ENCODE measurements around the gene FARP1. TPM values are rescaled to one million over a fixed set of nuclear protein-coding genes. Genes with fewer than 3 reads are reported as not detected.

FARP1 gene
- total RNA-seq, 2 donors from 2014 or later: 89.5 to 93.6 TPM

DNA sequence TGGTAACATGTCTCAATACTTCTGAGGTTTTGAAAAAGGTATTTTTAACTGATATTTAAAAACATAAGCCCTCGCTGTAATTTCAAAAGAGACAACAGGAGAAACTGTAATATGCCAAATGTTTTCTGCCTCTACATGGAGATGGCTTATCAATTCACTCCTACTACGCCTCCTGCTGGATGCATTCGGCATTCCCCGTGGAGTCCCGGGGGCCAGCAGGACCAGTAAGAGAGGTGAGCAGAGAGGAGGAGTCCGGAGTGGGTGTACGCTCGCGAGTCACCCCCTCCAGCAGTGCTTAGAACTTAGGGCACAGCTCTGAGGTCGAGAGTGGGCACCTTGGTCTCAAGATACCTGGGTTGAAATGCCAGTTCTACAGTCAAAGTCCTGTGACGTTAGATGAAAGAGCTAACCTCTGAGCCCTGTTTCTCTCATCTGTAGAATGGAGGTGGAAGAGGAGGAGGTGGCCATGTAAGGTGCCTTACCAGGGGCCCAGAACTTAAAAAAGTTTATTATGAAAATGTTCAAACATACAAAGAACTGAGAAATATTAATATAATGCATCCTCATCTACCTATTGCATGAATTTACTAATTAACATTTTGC, 323.8 kb downstream of the FARP1 start:
- DNase-seq (peak in 2 of 4 donors; percentile 49 to 54), ATAC-seq (peak; percentile 42)
- peaks cover 37% of the 10 kb centered on the region for H3K4me1 ChIP-seq
- intact Hi-C loops (cut with DNase I): no loop called here
- WGBS, 2 donors: 58 to 59% methylated on average over 9 to 11 of the region's 11 CpGs
- H3K9me3 ChIP-seq: no peaks in the 10 kb centered on the region
- H3K4me3 ChIP-seq: no peak overlapping the region
- TF ChIP-seq, protein P1, sequence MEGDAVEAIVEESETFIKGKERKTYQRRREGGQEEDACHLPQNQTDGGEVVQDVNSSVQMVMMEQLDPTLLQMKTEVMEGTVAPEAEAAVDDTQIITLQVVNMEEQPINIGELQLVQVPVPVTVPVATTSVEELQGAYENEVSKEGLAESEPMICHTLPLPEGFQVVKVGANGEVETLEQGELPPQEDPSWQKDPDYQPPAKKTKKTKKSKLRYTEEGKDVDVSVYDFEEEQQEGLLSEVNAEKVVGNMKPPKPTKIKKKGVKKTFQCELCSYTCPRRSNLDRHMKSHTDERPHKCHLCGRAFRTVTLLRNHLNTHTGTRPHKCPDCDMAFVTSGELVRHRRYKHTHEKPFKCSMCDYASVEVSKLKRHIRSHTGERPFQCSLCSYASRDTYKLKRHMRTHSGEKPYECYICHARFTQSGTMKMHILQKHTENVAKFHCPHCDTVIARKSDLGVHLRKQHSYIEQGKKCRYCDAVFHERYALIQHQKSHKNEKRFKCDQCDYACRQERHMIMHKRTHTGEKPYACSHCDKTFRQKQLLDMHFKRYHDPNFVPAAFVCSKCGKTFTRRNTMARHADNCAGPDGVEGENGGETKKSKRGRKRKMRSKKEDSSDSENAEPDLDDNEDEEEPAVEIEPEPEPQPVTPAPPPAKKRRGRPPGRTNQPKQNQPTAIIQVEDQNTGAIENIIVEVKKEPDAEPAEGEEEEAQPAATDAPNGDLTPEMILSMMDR (IDR thresholded peaks at IDR 0.05): peak in 6 of 7 experiments; percentile 13 to 42 (median 34)
- TF ChIP-seq POLR2A (IDR thresholded peaks at IDR 0.05): no peak
- H3K36me3 ChIP-seq (replicated peaks in 1 of 2; ENCODE audit: insufficient read depth in 1 of 2, low read depth in 2 of 2): peaks cover 0 to 2% of the 10 kb centered on the region in 2 donors
- peak overlapping the region in 3 of 4 donors; percentile 46 to 58 (median 57) for H3K27ac ChIP-seq
- no peaks in the 10 kb centered on the region for H3K27me3 ChIP-seq

DNA sequence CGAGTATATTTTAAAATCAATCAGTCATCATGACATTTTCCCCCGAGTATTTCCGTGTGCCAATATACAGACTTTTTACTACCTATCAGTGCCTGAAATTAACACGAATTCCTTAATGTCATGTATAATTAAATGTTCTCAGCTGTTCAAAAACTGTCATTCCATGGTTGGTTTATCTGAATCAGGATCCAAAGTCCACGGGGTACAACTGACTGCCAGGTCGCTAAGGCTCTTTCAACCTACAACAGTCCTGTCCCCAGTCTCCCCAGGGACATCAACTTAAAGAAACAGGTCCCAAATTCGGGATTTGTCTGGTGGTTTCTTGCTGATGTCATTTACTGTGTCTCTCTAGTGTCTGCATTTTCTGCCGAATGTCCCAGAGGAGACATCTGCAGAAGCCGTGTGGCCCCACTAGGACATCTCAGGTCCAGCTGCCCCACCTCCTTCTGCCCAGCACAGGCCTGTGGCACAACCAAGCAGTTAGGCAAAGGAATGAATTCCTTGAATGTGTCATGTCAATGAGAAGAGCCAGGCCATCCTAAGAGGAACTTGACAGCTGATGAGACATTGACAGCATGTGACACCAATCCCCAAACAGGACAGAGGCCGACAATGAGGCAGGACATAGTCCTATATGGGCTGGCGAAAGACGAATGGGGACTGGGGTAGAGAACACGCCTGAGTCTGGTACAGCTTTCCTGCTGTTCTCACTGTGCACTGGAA, 324.5 kb downstream of the FARP1 start:
- no peaks in the 10 kb centered on the region for H3K27me3 ChIP-seq
- DNase-seq (peak in 1 of 4 donors; percentile 45), ATAC-seq (peak; percentile 78)
- H3K27ac ChIP-seq: peak overlapping the region; percentile 12 to 58 (median 54)
- 43 to 44% methylated on average over 13 of the region's 13 CpGs for WGBS, 2 donors
- peaks cover 0 to 2% of the 10 kb centered on the region in 2 donors for H3K36me3 ChIP-seq (replicated peaks in 1 of 2; ENCODE audit: insufficient read depth in 1 of 2, low read depth in 2 of 2)
- no peak overlapping the region for H3K4me3 ChIP-seq
- H3K9me3 ChIP-seq: no peaks in the 10 kb centered on the region
- no peak for TF ChIP-seq POLR2A (IDR thresholded peaks at IDR 0.05)
- TF ChIP-seq, protein P1 (IDR thresholded peaks at IDR 0.05): no peak
- intact Hi-C loops (cut with DNase I): no loop called here
- H3K4me1 ChIP-seq: peaks cover 37% of the 10 kb centered on the region

DNA sequence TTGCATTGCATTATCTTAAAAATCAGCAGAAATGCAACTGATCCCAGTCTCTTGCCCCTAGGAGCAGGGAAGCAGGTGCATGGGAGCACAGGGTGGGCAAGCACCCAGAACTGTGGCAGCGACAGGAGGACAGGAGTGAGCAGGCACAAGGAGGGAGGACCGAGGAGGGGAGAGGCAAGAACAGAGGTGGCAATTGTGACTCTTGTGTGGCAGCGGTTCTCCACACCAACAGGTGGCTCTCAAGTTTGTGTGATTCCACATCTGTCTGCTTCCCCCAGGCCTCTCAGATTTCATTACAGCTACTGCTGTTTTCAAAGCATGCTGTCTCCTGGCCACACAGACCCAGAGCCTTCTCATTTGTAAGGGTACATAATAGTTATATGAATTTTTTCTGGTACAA, 325.5 kb downstream of the FARP1 start:
- TF ChIP-seq, protein P1 (IDR thresholded peaks at IDR 0.05): peak in 1 of 7 experiments; percentile 35
- TF ChIP-seq POLR2A (IDR thresholded peaks at IDR 0.05): no peak
- ATAC-seq (no peak), DNase-seq (peak in 1 of 4 donors; percentile 34)
- intact Hi-C loops (cut with DNase I): no loop called here
- H3K36me3 ChIP-seq (replicated peaks in 1 of 2; ENCODE audit: insufficient read depth in 1 of 2, low read depth in 2 of 2): no peaks in the 10 kb centered on the region
- H3K27me3 ChIP-seq: no peaks in the 10 kb centered on the region
- no peaks in the 10 kb centered on the region for H3K9me3 ChIP-seq
- WGBS, 2 donors: 53 to 60% methylated on average over 3 of the region's 3 CpGs
- H3K4me3 ChIP-seq: no peak overlapping the region
- H3K27ac ChIP-seq: peak overlapping the region in 2 of 4 donors; percentile 51 to 58
- peaks cover 40% of the 10 kb centered on the region for H3K4me1 ChIP-seq

DNA sequence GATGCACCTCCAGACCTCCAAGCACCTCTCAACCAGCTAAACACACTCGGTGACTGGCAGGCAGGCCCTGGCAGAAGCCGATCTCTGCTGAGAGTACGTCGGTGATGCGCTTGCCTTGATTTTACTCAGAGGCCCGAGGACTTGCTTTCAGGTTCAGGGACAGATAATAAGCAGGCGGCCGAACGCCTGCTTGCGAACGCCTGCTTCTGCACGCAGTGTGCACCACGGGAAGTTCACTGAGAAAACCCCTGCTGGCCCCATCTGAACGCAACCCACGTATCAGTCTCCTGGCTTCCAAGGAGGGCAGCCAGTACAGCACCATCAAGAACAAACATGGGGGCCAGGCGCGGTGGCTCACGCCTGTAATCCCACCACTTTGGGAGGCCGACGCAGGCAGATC, 326.0 kb downstream of the FARP1 start:
- WGBS, 2 donors: 40 to 90% methylated on average over 1 to 20 of the region's 20 CpGs
- DNase-seq: no peak
- peak overlapping the region in 1 of 4 donors; percentile 58 for H3K27ac ChIP-seq

More for the DNA sequence above, 326.0 kb downstream of the FARP1 start:
- intact Hi-C loops (cut with DNase I): no loop called here
- no peak for ATAC-seq
- no peaks in the 10 kb centered on the region for H3K27me3 ChIP-seq
- H3K4me1 ChIP-seq: peaks cover 46% of the 10 kb centered on the region
- TF ChIP-seq POLR2A (IDR thresholded peaks at IDR 0.05): no peak
- TF ChIP-seq, protein P1 (IDR thresholded peaks at IDR 0.05): no peak
- H3K36me3 ChIP-seq (replicated peaks in 1 of 2; ENCODE audit: insufficient read depth in 1 of 2, low read depth in 2 of 2): no peaks in the 10 kb centered on the region
- H3K9me3 ChIP-seq: no peaks in the 10 kb centered on the region
- no peak overlapping the region for H3K4me3 ChIP-seq

All from body of pancreas (tissue), 4 donors.